ENCODE measurements around the gene DOCK4.

Gene DOCK4

DNA sequence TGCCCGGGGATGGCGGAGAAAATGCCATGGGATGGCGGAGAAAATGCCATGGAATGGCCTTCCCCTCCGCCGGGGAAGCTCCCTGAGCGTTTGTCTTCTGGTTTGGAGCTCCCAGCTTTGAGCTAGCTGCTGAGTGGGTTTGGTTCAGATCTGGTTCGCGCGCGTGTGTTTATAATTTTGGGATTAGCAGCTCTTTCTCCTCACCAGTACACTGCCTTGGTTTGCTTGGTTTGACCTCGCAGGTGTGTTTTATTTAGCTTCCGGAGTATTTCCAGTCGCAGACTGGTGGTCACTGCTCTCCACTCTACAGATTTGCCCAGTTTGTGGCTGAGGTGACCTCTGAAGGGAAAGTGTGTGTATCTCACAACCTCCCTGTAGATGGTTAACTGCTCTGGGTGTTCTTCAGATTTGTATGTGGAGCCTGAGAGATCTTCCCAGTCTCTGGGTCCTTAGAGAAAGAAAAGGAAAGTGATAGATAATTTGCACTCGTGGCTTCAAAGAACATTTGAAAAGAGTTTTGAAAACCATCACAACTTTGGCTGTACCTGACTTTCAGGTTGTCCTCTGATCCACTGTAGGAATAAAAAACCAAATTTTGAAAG lies 893 bp upstream of the DOCK4 start:
- TF ChIP-seq, protein P1, sequence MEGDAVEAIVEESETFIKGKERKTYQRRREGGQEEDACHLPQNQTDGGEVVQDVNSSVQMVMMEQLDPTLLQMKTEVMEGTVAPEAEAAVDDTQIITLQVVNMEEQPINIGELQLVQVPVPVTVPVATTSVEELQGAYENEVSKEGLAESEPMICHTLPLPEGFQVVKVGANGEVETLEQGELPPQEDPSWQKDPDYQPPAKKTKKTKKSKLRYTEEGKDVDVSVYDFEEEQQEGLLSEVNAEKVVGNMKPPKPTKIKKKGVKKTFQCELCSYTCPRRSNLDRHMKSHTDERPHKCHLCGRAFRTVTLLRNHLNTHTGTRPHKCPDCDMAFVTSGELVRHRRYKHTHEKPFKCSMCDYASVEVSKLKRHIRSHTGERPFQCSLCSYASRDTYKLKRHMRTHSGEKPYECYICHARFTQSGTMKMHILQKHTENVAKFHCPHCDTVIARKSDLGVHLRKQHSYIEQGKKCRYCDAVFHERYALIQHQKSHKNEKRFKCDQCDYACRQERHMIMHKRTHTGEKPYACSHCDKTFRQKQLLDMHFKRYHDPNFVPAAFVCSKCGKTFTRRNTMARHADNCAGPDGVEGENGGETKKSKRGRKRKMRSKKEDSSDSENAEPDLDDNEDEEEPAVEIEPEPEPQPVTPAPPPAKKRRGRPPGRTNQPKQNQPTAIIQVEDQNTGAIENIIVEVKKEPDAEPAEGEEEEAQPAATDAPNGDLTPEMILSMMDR (IDR thresholded peaks at IDR 0.05): no peak

DNA sequence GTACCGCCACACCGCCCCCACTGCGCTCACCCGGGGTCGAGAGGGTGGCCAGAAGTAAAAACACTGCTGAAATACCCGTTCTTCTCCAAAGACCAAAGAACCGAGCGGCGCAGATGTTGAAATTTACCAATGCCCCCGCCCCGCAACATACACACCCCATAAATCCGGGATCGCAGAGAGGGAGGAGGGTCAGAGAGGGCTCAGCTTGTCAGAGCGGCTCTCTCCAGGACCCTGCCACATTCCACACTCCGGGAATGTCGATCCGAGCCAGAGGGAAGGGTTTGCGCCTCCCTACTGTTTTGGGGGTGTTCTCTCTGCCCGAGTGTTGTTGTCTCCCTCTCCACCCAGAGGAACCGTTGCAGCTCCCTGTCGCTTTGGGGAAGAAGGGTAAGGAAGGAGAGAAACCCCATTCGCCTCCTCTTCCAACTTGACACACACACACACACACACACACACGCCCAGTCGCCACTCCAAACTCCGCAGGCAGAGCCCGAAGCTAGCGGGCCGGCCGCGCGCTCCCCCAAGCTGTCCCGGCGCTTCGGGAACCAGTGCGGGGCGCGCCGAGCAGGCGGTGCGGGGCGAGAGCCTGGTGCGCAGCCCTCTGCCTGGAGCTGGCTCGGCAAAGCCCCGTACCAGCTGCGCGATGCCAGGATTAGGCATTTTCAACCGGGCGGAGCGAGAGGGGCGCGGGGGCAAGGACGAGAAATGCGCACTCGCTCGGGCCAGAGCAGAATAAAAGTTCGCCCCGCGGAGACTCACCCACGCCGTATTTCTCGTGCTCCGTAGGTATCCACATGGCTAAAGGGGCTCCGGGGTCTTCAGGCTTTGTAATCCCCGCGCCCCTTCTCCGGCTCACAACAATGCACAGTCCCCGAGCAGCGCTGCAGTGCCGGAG lies 609 bp downstream of the DOCK4 start:
- TF ChIP-seq, protein P1 (IDR thresholded peaks at IDR 0.05): no peak

More for the DNA sequence above, 893 bp upstream of the DOCK4 start:
- Histone ChIP-seq H3K9me3 (no peaks in the 10 kb centered on the region), H3K27me3 (no peaks in the 10 kb centered on the region), H3K4me3 (peak overlapping the region; percentile 87 to 91), H3K4me1 (peaks cover 0 to 34% (median 4%) of the 10 kb centered on the region in 4 donors), H3K27ac (peak overlapping the region; percentile 85 to 88), H3K36me3 (no peaks in the 10 kb centered on the region)
- no peak for DNase-seq
- intact Hi-C loops (cut with DNase I; ENCODE audit: low total_unique reads): loop anchor here (5.0 to 10.0 kb wide), 3 partner anchors 190 to 288 kb away; partner anchors contain the start of gene IFRD1

DNA sequence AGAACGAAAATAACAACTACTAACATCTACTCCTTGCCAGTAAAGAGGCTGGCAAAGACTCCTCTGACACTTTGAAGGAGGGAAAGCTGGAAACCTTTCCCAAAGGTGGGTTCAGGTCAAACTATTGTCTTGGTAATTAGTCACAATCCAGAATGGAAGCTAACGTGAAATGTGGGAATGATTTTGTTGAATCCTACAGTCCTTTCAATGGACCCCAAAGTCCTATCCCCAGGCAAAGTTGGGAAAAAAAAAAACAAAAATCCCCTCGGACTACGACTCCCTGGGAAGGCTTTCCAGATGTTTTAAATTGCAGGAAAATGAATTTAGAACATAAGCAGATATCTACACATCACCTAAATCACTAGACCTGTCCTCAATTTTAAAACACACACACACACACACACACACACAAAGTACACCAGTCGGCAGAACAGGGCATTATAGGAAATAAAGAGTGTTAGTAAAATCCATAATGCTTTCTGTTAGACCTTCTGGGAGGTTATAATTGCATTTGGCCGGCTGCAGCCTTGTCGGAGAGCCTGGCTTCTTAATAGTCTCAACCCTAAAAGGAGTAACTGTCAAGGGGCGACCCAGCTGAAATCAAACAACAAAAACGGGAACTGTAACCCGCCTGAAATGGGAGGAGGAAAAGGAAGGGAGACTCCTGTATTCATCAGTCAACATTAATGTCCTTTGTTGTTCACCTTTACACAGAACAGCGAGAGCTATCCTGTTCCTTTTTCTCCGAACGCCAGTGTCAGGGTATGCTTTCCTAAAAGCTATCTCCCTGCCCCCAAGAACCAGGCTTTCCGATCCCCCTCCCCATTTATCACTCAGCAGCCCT lies 1.5 kb downstream of the DOCK4 start:
- intact Hi-C loops (cut with DNase I; ENCODE audit: low total_unique reads): loop anchor here (5.0 to 10.0 kb wide), 3 partner anchors 193 to 290 kb away; partner anchors contain the start of gene IFRD1
- TF ChIP-seq, protein P1 (IDR thresholded peaks at IDR 0.05): no peak
- Histone ChIP-seq H3K4me1 (peaks cover 0 to 26% (median 4%) of the 10 kb centered on the region in 4 donors), H3K4me3 (peak overlapping the region; percentile 87 to 91), H3K9me3 (no peaks in the 10 kb centered on the region), H3K36me3 (no peaks in the 10 kb centered on the region), H3K27ac (peak overlapping the region; percentile 85 to 88), H3K27me3 (no peaks in the 10 kb centered on the region)
- DNase-seq: no peak

More for the DNA sequence above, 609 bp downstream of the DOCK4 start:
- no peaks in the 10 kb centered on the region for H3K27me3 ChIP-seq
- no peaks in the 10 kb centered on the region for H3K9me3 ChIP-seq
- peak overlapping the region; percentile 87 to 91 for H3K4me3 ChIP-seq
- peak; percentile 60 to 75 for DNase-seq
- no peaks in the 10 kb centered on the region for H3K36me3 ChIP-seq
- intact Hi-C loops (cut with DNase I; ENCODE audit: low total_unique reads): loop anchor here (5.0 to 10.0 kb wide), 3 partner anchors 192 to 289 kb away; partner anchors contain the start of gene IFRD1
- H3K27ac ChIP-seq: peak overlapping the region; percentile 85 to 88
- H3K4me1 ChIP-seq: peaks cover 0 to 26% (median 4%) of the 10 kb centered on the region in 4 donors

DNA sequence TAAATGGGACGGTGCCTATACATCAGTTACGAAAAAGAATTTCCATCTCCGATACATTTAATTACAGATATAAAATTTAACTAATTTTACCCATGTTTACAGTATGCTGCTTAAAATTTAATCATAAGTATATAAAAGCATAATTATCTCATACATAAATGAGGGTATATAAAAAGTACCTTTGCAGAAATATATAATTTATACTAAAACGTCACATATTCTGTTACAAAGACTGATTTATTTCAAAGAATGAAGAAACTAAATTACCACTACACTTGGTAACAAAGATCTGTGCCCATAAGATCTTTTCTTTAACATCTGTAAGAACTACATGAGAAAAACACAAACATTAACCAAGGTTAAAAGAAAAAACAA lies 2.8 kb downstream of the DOCK4 start:
- H3K9me3 ChIP-seq: no peaks in the 10 kb centered on the region
- DNase-seq: no peak
- H3K4me1 ChIP-seq: peaks cover 0 to 26% (median 4%) of the 10 kb centered on the region in 4 donors
- H3K27ac ChIP-seq: no peak overlapping the region
- H3K36me3 ChIP-seq: no peaks in the 10 kb centered on the region
- TF ChIP-seq, protein P1 (IDR thresholded peaks at IDR 0.05): no peak
- no peaks in the 10 kb centered on the region for H3K27me3 ChIP-seq
- H3K4me3 ChIP-seq: no peak overlapping the region
- intact Hi-C loops (cut with DNase I; ENCODE audit: low total_unique reads): loop anchor here (10.0 kb wide), 1 partner anchor 291 kb away; no protein-coding TSS in a partner anchor

DNA sequence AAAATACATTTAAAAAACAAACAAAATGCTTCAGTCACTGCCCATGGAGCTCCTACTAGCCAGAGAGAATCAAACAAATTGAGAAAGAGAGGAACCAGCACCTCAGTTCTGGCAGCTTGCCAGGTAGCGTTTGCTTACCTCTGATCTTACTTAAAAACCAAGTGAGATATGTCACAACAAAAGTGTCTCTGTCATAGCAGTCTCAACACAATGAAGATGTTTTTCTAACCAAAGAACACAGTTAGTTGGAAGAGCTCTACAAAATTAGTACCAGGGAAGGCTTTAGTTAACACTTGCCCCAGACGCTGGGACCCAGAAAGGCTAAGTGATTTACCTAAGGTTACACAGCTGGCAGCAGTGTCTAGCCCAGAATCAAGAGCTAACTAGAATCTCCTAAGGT lies 3.4 kb downstream of the DOCK4 start:
- H3K4me3 ChIP-seq: no peak overlapping the region
- no peaks in the 10 kb centered on the region for H3K9me3 ChIP-seq
- peak in 1 of 2 donors; percentile 28 for DNase-seq
- H3K36me3 ChIP-seq: no peaks in the 10 kb centered on the region
- no peaks in the 10 kb centered on the region for H3K27me3 ChIP-seq
- intact Hi-C loops (cut with DNase I; ENCODE audit: low total_unique reads): loop anchor here (10.0 kb wide), 1 partner anchor 292 kb away; no protein-coding TSS in a partner anchor
- TF ChIP-seq, protein P1 (IDR thresholded peaks at IDR 0.05): no peak
- H3K27ac ChIP-seq: no peak overlapping the region
- peaks cover 0 to 23% (median 4%) of the 10 kb centered on the region in 4 donors for H3K4me1 ChIP-seq
